ENCODE data around the gene SASH1.
"Not testable (repeated sequence)": the region's sequence is repeated elsewhere in the genome, so short reads cannot be mapped to it uniquely, and the experiment has no call there.

The SASH1 gene

GRCh38 chr6:148329596-148330381 is 12.8 kb upstream of the SASH1 start:
- peak; percentile 75 for DNase-seq (ENCODE audit: low spot score)

GRCh38 chr6:148332088-148332487 is 10.6 kb upstream of the SASH1 start:
- no peak for DNase-seq (ENCODE audit: low spot score)

- no peak for DNase-seq (ENCODE audit: low spot score)
Measured at GRCh38 chr6:148336901-148337300, 5.7 kb upstream of the SASH1 start.

- no peak for DNase-seq (ENCODE audit: low spot score)
Measured at GRCh38 chr6:148339766-148340165, 2.9 kb upstream of the SASH1 start.

GRCh38 chr6:148340586-148341297 is 1.9 kb upstream of the SASH1 start:
- no peak for DNase-seq (ENCODE audit: low spot score)

- no peak for DNase-seq (ENCODE audit: low spot score)
Measured at GRCh38 chr6:148342100-148342349, 613 bp upstream of the SASH1 start.

GRCh38 chr6:148343047-148343782 is 577 bp downstream of the SASH1 start:
- no peak for DNase-seq (ENCODE audit: low spot score)

- no peak for DNase-seq (ENCODE audit: low spot score)
Measured at GRCh38 chr6:148345176-148345575, 2.5 kb downstream of the SASH1 start.

GRCh38 chr6:148345578-148345977 is 2.9 kb downstream of the SASH1 start:
- no peak for DNase-seq (ENCODE audit: low spot score)

- DNase-seq (ENCODE audit: low spot score): no peak
Measured at GRCh38 chr6:148346681-148347440, 4.2 kb downstream of the SASH1 start.

- DNase-seq (ENCODE audit: low spot score): no peak
Measured at GRCh38 chr6:148347441-148348054, 4.9 kb downstream of the SASH1 start.

GRCh38 chr6:148348335-148348734 is 5.7 kb downstream of the SASH1 start:
- no peak for DNase-seq (ENCODE audit: low spot score)

- no peak for DNase-seq (ENCODE audit: low spot score)
Measured at GRCh38 chr6:148348778-148349177, 6.1 kb downstream of the SASH1 start.

- no peak for DNase-seq (ENCODE audit: low spot score)
Measured at GRCh38 chr6:148349466-148349865, 6.8 kb downstream of the SASH1 start.

GRCh38 chr6:148351309-148351708 is 8.7 kb downstream of the SASH1 start:
- no peak for DNase-seq (ENCODE audit: low spot score)

- DNase-seq (ENCODE audit: low spot score): not testable (repeated sequence)
Measured at GRCh38 chr6:148352421-148352820, 9.8 kb downstream of the SASH1 start.

GRCh38 chr6:148358196-148358785 is 15.7 kb downstream of the SASH1 start:
- peak; percentile 67 for DNase-seq (ENCODE audit: low spot score)

- no peak for DNase-seq (ENCODE audit: low spot score)
Measured at GRCh38 chr6:148359228-148359627, 16.6 kb downstream of the SASH1 start.

GRCh38 chr6:148364056-148364824 is 21.6 kb downstream of the SASH1 start:
- peak; percentile 79 for DNase-seq (ENCODE audit: low spot score)

GRCh38 chr6:148365041-148365440 is 22.4 kb downstream of the SASH1 start:
- DNase-seq (ENCODE audit: low spot score): no peak

Data from GM03348 (cell line).